Peyer's patch (tissue), 4 donors: ENCODE results near the gene CTU2. TPM values are rescaled to one million over a fixed set of nuclear protein-coding genes. Genes with fewer than 3 reads are reported as not detected.

Source experiments
- DNase-seq, 3 donors: peaks; one replicate each; pipeline ENCODE4 v3.0.0-alpha.2; 2017 to 2019
- H3K27ac ChIP-seq, 4 donors: fragments of 200-600 bp; sonication (generic); one replicate each; pipeline ENCODE4 v1.5.1; 2016 to 2019
- H3K27me3 ChIP-seq, 2 donors: fragments of 200-600 bp; sonication (generic); one replicate each; pipeline ENCODE4 v1.5.1; 2019
- H3K36me3 ChIP-seq, 3 donors: fragments of 200-600 bp; sonication (generic); one replicate each; pipeline ENCODE4 v1.5.1; 2016 to 2019
- H3K4me1 ChIP-seq, 4 donors: fragments of 200-600 bp; sonication (generic); one replicate each; pipeline ENCODE4 v1.5.1; 2016 to 2019
- H3K4me3 ChIP-seq, 4 donors: fragments of 200-600 bp; sonication (generic); 1 replicate in 3 of 4; 2 replicates in 1 of 4; pipeline ENCODE4 v1.5.1; 2016 to 2019; ENCODE audit warnings: mild to moderate bottlenecking in 1 of 4
- H3K9me3 ChIP-seq, 4 donors: fragments of 200-600 bp; sonication (generic); one replicate each; pipeline ENCODE4 v1.5.1; 2016 to 2019; ENCODE audit warnings: mild to moderate bottlenecking in 1 of 4
- CTCF ChIP-seq, 6 experiments: fragments of 450-650 bp in 4 of 6; fragments of 200-600 bp in 2 of 6; sonication (generic) in 1 of 6; IDR thresholded peaks; one replicate each; pipeline ENCODE4 v1.5.1; 2017 to 2019; ENCODE audit warnings: antibody characterized with exemption in 6 of 6, mild to moderate bottlenecking in 3 of 6, moderate library complexity in 1 of 6
- POLR2A ChIP-seq, 2 donors: fragments of 450-650 bp; IDR thresholded peaks; one replicate each; pipeline ENCODE4 v1.5.1; 2017; ENCODE audit warnings: antibody characterized with exemption in 2 of 2, mild to moderate bottlenecking in 2 of 2, moderate library complexity in 2 of 2
- total RNA-seq, 4 donors: library from RNA; depleted of rRNA; stranded (reverse); fragments of >200 nt; gene quantifications; one replicate each; pipeline ENCODE4 v1.1.0, GENCODE V29; 2016

CTU2 gene
- total RNA-seq, 4 donors from 2014 or later: 3.9 to 25.1 (median 9.3) TPM

- Histone ChIP-seq H3K27me3 (no peaks in the 10 kb centered on the region), H3K4me1 (no peaks in the 10 kb centered on the region), H3K36me3 (peaks cover 0 to 98% (median 0%) of the 10 kb centered on the region in 3 donors), H3K27ac (no peak overlapping the region), H3K9me3 (no peaks in the 10 kb centered on the region), H3K4me3 (no peak overlapping the region)
- no peak for DNase-seq
- no peak for TF ChIP-seq POLR2A (IDR thresholded peaks at IDR 0.05)
- TF ChIP-seq CTCF (IDR thresholded peaks at IDR 0.05): no peak
These were observed 13.6 kb downstream of the CTU2 start for GRCh38 chr16:88719933-88720296.

GRCh38 chr16:88720396-88720970 is 14.2 kb downstream of the CTU2 start:
- Histone ChIP-seq H3K27ac (no peak overlapping the region), H3K4me1 (no peaks in the 10 kb centered on the region), H3K9me3 (no peaks in the 10 kb centered on the region), H3K27me3 (no peaks in the 10 kb centered on the region), H3K36me3 (peaks cover 0 to 98% (median 0%) of the 10 kb centered on the region in 3 donors), H3K4me3 (no peak overlapping the region)
- DNase-seq: no peak
- TF ChIP-seq POLR2A (IDR thresholded peaks at IDR 0.05) (no peak), CTCF (IDR thresholded peaks at IDR 0.05) (no peak)

GRCh38 chr16:88721236-88721635 is 14.9 kb downstream of the CTU2 start:
- H3K27ac ChIP-seq: no peak overlapping the region
- H3K9me3 ChIP-seq: no peaks in the 10 kb centered on the region
- H3K4me1 ChIP-seq: no peaks in the 10 kb centered on the region
- no peak overlapping the region for H3K4me3 ChIP-seq
- H3K36me3 ChIP-seq: peaks cover 0 to 98% (median 0%) of the 10 kb centered on the region in 3 donors
- TF ChIP-seq CTCF (IDR thresholded peaks at IDR 0.05) (no peak), POLR2A (IDR thresholded peaks at IDR 0.05) (no peak)
- DNase-seq: no peak
- no peaks in the 10 kb centered on the region for H3K27me3 ChIP-seq

- Histone ChIP-seq H3K9me3 (no peaks in the 10 kb centered on the region), H3K4me1 (no peaks in the 10 kb centered on the region), H3K4me3 (no peak overlapping the region), H3K27me3 (no peaks in the 10 kb centered on the region), H3K36me3 (peaks cover 0 to 98% (median 0%) of the 10 kb centered on the region in 3 donors), H3K27ac (no peak overlapping the region)
- no peak for DNase-seq
- no peak for TF ChIP-seq CTCF (IDR thresholded peaks at IDR 0.05)
- no peak for TF ChIP-seq POLR2A (IDR thresholded peaks at IDR 0.05)
These were observed 15.8 kb downstream of the CTU2 start for GRCh38 chr16:88721815-88722755.

- Histone ChIP-seq H3K9me3 (no peaks in the 10 kb centered on the region), H3K4me1 (no peaks in the 10 kb centered on the region), H3K36me3 (peaks cover 0 to 100% (median 0%) of the 10 kb centered on the region in 3 donors), H3K27ac (no peak overlapping the region), H3K4me3 (no peak overlapping the region), H3K27me3 (no peaks in the 10 kb centered on the region)
- TF ChIP-seq POLR2A (IDR thresholded peaks at IDR 0.05) (no peak), CTCF (IDR thresholded peaks at IDR 0.05) (no peak)
- no peak for DNase-seq
These were observed 16.6 kb downstream of the CTU2 start for GRCh38 chr16:88722784-88723506.
